H1 (cell line): ENCODE measurements around the gene PPP4R3A. TPM values are rescaled to one million over a fixed set of nuclear protein-coding genes. Genes with fewer than 3 reads are reported as not detected.

Source experiments
- CBX8 ChIP-seq: fragments of 300-800, 300-1000 bp; sonication (generic); IDR thresholded peaks from 2 replicates; pipeline ENCODE4 v1.7.1; 2016; ENCODE audit warnings: low read depth, low read length, borderline replicate concordance
- CHD2 ChIP-seq: IDR thresholded peaks from 2 replicates; pipeline ENCODE4 v1.6.1; 2012; ENCODE audit warnings: low read length, improper control_type of control experiment
- CHD7 ChIP-seq: fragments of 300-600 bp; sonication (generic); IDR thresholded peaks from 2 replicates; pipeline ENCODE4 v1.7.1; 2012; ENCODE audit warnings: low read length, moderate library complexity, mild to moderate bottlenecking, inconsistent platforms; ENCODE audit not compliant: insufficient replicate concordance
- KDM5A ChIP-seq: fragments of 200-600 bp; IDR thresholded peaks from 2 replicates; pipeline ENCODE4 v1.7.1; 2012; ENCODE audit warnings: mild to moderate bottlenecking, low read length, inconsistent platforms, mixed read lengths
- ZNF274 ChIP-seq: IDR thresholded peaks from 2 replicates; pipeline ENCODE4 v1.7.0; 2012; ENCODE audit warnings: low read length, borderline replicate concordance; ENCODE audit errors: extremely low read depth
- polyA plus RNA-seq, 7 experiments: library from polyadenylated mRNA; depleted of rRNA in 3 of 7; stranded (reverse) in 5 of 7; unstranded in 2 of 7; fragments of >200 nt in 5 of 7; fragments of 200-250 nt in 2 of 7; gene quantifications; 1 replicate in 5 of 7; 2 replicates in 1 of 7; 4 replicates in 1 of 7; pipeline versions ENCODE4 v1.2.1 to v1.2.3, GENCODE V29; 2011 to 2013; ENCODE audit warnings: missing spikeins in 2 of 7, mixed read lengths in 2 of 7
- total RNA-seq: library from RNA; stranded (reverse); fragmentation: NEBNext Ultra II Directional; extraction: Animal tissue kit (Norgen Biotek cat#: 25700); gene quantifications from 2 replicates; pipeline ENCODE4 v1.2.1, GENCODE V29; 2021

The PPP4R3A gene
- total and polyA plus RNA-seq, 2 of the 8 experiments (the other 6 are each of a cell fraction or from before 2014, with no cell fraction given), result 31.7 to 122 TPM

- TF ChIP-seq CHD7, result no peak
- no peak for TF ChIP-seq ZNF274
- TF ChIP-seq CBX8, result no peak
- TF ChIP-seq CHD2, result no peak
- TF ChIP-seq KDM5A, result no peak
- TF ChIP-seq, all 59 proteins: peak for 0
Observed at GRCh38 chr14:91536327-91536726, 26.2 kb upstream of the PPP4R3A start (continued).
